GM12892 (cell line): ENCODE data around the gene PFDN1.

Experiments used
- DNase-seq: peaks from one replicate; pipeline ENCODE4 v3.0.0; 2011; ENCODE audit not compliant: insufficient read length
- FAIRE-seq: peaks from 2 replicates; lab custom pipeline; 2011; peaks lifted over from hg19 to GRCh38; lab: Jason Lieb, UNC
- POLR2A ChIP-seq: IDR thresholded peaks from 2 replicates; pipeline ENCODE4 v1.6.1; 2011; ENCODE audit warnings: low read depth, low read length, control low read depth
- POLR2AphosphoS5 ChIP-seq: IDR thresholded peaks from 2 replicates; pipeline ENCODE4 v1.6.1; 2011; ENCODE audit warnings: low read depth, low read length, control low read depth
- TAF1 ChIP-seq: IDR thresholded peaks from 2 replicates; pipeline ENCODE4 v1.6.1; 2011; ENCODE audit warnings: low read depth, mild to moderate bottlenecking, control low read depth, low read length, borderline replicate concordance

The PFDN1 gene

GRCh38 chr5:140262839-140263238 is 40.1 kb downstream of the PFDN1 start:
- FAIRE-seq, result no peak
- no peak for DNase-seq
- TF ChIP-seq POLR2A (no peak), POLR2AphosphoS5 (no peak), TAF1 (no peak)

DNA sequence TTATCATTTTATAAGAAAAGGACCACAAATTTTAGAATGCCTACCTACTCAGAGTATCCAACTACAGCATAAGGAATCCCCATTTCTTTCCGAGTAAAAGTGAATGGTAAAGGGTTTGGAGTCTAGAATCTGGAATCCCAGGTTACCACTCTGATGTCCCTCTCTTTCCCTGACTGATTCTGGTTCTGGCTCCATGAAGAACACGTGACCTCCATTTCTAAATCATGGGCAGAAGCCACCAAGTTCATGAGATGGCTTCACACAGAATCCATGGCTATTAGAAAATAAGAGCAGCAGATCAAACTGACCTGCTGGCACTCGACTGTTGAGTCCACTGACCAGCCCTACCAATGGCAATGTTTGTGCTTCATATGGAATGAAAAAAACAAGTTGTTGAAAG is 40.7 kb downstream of the PFDN1 start:
- DNase-seq (no peak), FAIRE-seq (no peak)
- TF ChIP-seq POLR2AphosphoS5 (no peak), TAF1 (no peak)

- TF ChIP-seq POLR2A (no peak), TAF1 (no peak), POLR2AphosphoS5 (no peak)
- FAIRE-seq (no peak), DNase-seq (no peak)
Measured at GRCh38 chr5:140261403-140262171, 41.3 kb downstream of the PFDN1 start.

DNA sequence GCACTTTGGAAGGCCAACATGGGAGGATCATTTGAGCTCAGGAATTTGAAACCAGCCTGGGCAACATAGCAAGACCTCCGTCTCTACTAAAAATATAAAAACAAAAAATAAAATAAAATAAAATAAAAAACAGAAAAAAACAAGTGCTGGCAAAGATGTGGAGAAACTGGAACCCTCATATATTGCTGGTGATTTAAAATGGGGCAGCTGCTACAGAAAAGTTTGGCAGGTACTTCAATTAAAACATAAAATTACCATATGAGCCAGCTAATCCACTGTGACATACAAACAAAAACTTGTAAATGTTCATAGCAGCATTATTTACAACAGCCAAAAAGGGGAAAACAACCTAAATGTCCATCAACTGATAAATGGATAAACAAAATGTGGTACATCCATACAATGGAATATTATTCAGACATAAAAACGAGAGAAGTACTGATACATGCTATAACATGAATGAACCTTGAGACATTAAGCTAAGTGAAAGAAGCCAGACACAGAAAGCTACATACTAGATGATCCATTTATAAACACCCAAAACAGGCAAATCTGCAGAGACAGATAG is 42.7 kb downstream of the PFDN1 start:
- no peak for FAIRE-seq
- DNase-seq, result no peak
- TF ChIP-seq POLR2AphosphoS5 (no peak), POLR2A (no peak), TAF1 (no peak)

DNA sequence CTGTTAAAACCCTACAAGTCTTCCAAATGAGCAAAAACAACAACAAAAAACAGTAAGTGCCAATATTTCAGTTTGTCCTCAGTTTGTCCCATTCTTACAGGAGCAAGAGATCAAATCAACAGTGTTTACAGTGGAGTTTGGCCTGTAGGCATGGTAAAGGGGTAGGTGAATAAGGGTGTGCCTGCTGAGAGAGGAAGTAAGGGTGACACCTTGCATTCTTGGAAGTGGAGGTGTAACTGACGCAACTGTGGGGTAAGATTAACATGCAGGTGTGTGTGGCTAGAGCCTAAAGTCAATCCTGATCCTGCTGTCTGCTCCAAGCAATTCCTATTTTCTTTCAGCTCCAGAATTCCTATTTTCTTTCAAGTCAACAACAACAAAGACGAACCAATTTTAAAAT is 43.4 kb downstream of the PFDN1 start:
- TF ChIP-seq POLR2AphosphoS5, result no peak
- TF ChIP-seq POLR2A, result no peak
- no peak for TF ChIP-seq TAF1
- FAIRE-seq, result no peak
- DNase-seq, result no peak

DNA sequence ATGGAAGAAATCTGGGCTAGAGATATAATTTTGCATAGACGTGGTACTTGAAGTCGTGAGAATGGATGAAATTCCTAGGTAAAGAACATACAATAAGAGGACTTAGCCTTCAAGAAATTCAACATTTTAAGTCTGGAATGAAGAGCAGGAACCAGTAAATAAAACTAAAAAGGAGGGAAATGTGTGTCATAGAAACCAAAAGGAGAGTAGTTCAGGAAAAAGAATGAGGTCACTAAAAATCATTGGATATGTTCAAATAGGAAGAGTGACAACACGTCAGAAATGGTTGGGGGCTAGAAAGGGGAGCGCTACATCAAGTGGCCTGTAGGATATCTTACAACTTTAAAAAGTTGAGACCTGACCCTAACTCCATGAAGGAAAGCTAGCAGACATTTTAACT is 44.0 kb downstream of the PFDN1 start:
- no peak for FAIRE-seq
- TF ChIP-seq TAF1, result no peak
- no peak for TF ChIP-seq POLR2AphosphoS5
- TF ChIP-seq POLR2A, result no peak
- DNase-seq, result no peak

DNA sequence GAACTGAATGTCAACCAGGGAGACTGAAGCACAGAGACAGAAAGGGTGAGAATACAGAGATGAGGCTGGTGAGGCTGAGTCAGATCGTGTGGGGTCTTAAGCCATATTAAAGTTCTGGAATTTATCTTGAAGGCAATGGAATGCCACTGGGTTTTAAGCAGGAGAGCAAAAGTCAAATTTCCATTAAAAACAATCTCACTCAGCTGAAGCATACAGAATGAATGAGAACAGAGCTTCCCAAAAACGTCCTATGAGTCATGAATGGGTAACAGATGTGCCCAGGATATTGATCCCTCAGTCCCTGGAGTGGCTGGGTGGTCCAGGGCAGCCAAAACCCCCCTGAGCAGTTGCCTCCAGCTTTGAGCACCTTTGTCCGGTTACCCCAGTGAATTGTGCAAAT is 44.9 kb downstream of the PFDN1 start:
- FAIRE-seq, result no peak
- TF ChIP-seq TAF1, result no peak
- TF ChIP-seq POLR2A, result no peak
- no peak for TF ChIP-seq POLR2AphosphoS5

DNA sequence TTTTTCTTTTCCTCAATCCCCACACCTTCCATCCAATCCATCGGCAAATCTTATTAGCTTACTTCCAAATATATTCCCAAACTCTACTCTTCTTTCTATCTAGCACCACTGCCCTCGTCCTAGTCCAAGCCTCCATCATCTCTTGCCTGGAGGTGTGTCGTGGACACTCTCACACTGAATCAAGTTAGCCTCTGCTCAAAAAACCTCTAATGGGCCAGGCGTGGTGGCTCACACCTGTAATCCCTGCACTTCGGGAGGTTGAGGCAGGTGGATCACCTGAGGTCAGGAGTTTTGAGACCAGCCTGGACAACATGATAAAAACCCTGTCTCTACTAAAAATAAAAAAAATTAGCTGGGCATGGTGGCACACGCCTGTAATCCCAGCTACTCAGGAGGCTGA is 46.2 kb downstream of the PFDN1 start:
- TF ChIP-seq POLR2A (no peak), TAF1 (no peak), POLR2AphosphoS5 (no peak)
- FAIRE-seq, result no peak
- no peak for DNase-seq

More for the DNA sequence above, 44.9 kb downstream of the PFDN1 start:
- no peak for DNase-seq

GRCh38 chr5:140255460-140256157 is 47.3 kb downstream of the PFDN1 start:
- no peak for FAIRE-seq
- DNase-seq, result no peak
- no peak for TF ChIP-seq POLR2A
- no peak for TF ChIP-seq POLR2AphosphoS5
- no peak for TF ChIP-seq TAF1

- DNase-seq (no peak), FAIRE-seq (no peak)
- TF ChIP-seq POLR2A (no peak), POLR2AphosphoS5 (no peak), TAF1 (no peak)
Measured at GRCh38 chr5:140253985-140254384, 48.9 kb downstream of the PFDN1 start.

DNA sequence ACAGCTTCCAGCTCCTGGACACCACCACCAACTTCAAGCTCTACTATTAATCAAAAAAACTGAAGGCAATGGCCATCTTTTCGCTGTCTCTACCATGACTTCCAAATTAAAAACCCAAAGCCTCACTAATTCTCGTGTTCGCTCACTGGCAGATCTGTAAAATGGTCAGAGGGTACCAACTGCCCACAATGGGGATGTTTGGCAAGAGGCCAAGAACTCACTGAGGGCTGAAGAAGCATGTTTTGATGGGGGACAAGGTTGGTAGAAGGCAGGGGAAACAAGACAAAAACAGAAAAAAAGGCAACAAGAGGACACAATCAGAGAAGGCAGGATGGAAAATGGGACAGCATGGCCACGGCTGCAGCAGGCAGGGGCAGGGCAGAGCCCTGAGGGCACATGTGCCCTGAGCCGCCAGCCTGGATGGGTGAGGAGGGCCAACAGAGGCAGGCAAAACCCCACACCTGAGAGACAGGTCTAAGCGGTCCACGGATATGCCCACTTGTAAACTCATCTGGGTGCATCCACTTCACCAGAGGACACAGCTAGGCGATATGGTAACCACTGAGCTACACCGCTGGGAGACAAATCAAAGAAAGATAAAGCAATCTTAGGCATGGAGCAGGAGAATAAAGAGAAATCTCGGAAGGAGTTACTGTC is 50.3 kb downstream of the PFDN1 start:
- DNase-seq (no peak), FAIRE-seq (no peak)
- TF ChIP-seq POLR2AphosphoS5 (no peak), TAF1 (no peak), POLR2A (no peak)
